ENCODE measurements around the gene NRCAM. TPM values are rescaled to one million over a fixed set of nuclear protein-coding genes. Genes with fewer than 3 reads are reported as not detected.

Gene NRCAM
- total and polyA plus RNA-seq, 10 of the 15 experiments (the other 5 are each of a cell fraction or from before 2014, with no cell fraction given), result 0.30 to 2.0 (median 1.0) TPM

GRCh38 chr7:108345710-108346336, 110.4 kb downstream of the NRCAM start:
- intact Hi-C loops (cut with micrococcal nuclease; ENCODE audit: unreplicated experiment) (no loop called here), in situ Hi-C loops (cut with MboI) (no loop called here)
- no peak for ATAC-seq
- no peaks in the 10 kb centered on the region; a peak in 1 of 4 replicates for H3K27me3 ChIP-seq (replicated peaks in 1 of 2; ENCODE audit: control insufficient read depth in 2 of 2, insufficient read depth in 2 of 2, low read length in 1 of 2)
- no peak overlapping the region for H3K4me2 ChIP-seq (ENCODE audit: control insufficient read depth, insufficient read depth)
- no peaks in the 10 kb centered on the region for H3K4me1 ChIP-seq (ENCODE audit: control insufficient read depth, insufficient read depth, low read length)
- FAIRE-seq, result no peak
- no TSS peak for BruUV-seq (replicated peaks)
- ChIA-PET SMC1A (ENCODE audit: uncharacterized antibody, unreplicated experiment) (no interaction called here), POLR2A (no interaction called here), RAD21 (ENCODE audit: unreplicated experiment) (no interaction called here), CTCF (interaction anchor here (0.5 to 1.0 kb wide), 2 partner anchors 9 to 124 kb away, joined by 3 to 4 read pairs; no protein-coding TSS in a partner anchor)
- WGBS (ENCODE audit: insufficient coverage, insufficient replicate concordance, low lambda C conversion rate, missing lambda C conversion rate), result 37% methylated on average over 9 of the region's 9 CpGs
- no peaks in the 10 kb centered on the region for H3K36me3 ChIP-seq (ENCODE audit: control insufficient read depth in 2 of 2, insufficient read depth in 2 of 2, low read length in 1 of 2)
- no peak overlapping the region for H2AFZ ChIP-seq (ENCODE audit: control insufficient read depth, low read depth, low read length)
- H3K4me3 ChIP-seq, result no peak overlapping the region
- H3K9ac ChIP-seq (ENCODE audit: control insufficient read depth, insufficient read depth, low read length), result no peak overlapping the region
- no peaks in the 10 kb centered on the region for H3K79me2 ChIP-seq (ENCODE audit: control insufficient read depth, insufficient read depth, low read length)
- TF ChIP-seq ZZZ3 (IDR thresholded peaks at IDR 0.05; ENCODE audit: control insufficient read depth, insufficient read length, low read depth), result no peak
- no peak for TF ChIP-seq EGR1 (IDR thresholded peaks at IDR 0.05; ENCODE audit: borderline replicate concordance in 1 of 2, low read depth in 2 of 2, low read length in 2 of 2)
- TF ChIP-seq, protein P1, sequence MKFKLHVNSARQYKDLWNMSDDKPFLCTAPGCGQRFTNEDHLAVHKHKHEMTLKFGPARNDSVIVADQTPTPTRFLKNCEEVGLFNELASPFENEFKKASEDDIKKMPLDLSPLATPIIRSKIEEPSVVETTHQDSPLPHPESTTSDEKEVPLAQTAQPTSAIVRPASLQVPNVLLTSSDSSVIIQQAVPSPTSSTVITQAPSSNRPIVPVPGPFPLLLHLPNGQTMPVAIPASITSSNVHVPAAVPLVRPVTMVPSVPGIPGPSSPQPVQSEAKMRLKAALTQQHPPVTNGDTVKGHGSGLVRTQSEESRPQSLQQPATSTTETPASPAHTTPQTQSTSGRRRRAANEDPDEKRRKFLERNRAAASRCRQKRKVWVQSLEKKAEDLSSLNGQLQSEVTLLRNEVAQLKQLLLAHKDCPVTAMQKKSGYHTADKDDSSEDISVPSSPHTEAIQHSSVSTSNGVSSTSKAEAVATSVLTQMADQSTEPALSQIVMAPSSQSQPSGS (IDR thresholded peaks at IDR 0.05; ENCODE audit: low read length), result no peak
- TF ChIP-seq GATAD2B (conservative IDR thresholded peaks at IDR 0.05; ENCODE audit: low read depth), result no peak
- TF ChIP-seq STAT3 (IDR thresholded peaks at IDR 0.05; ENCODE audit: low read depth, low read length), result no peak
- TF ChIP-seq LARP7 (IDR thresholded peaks at IDR 0.05), result no peak
- TF ChIP-seq, protein P2, sequence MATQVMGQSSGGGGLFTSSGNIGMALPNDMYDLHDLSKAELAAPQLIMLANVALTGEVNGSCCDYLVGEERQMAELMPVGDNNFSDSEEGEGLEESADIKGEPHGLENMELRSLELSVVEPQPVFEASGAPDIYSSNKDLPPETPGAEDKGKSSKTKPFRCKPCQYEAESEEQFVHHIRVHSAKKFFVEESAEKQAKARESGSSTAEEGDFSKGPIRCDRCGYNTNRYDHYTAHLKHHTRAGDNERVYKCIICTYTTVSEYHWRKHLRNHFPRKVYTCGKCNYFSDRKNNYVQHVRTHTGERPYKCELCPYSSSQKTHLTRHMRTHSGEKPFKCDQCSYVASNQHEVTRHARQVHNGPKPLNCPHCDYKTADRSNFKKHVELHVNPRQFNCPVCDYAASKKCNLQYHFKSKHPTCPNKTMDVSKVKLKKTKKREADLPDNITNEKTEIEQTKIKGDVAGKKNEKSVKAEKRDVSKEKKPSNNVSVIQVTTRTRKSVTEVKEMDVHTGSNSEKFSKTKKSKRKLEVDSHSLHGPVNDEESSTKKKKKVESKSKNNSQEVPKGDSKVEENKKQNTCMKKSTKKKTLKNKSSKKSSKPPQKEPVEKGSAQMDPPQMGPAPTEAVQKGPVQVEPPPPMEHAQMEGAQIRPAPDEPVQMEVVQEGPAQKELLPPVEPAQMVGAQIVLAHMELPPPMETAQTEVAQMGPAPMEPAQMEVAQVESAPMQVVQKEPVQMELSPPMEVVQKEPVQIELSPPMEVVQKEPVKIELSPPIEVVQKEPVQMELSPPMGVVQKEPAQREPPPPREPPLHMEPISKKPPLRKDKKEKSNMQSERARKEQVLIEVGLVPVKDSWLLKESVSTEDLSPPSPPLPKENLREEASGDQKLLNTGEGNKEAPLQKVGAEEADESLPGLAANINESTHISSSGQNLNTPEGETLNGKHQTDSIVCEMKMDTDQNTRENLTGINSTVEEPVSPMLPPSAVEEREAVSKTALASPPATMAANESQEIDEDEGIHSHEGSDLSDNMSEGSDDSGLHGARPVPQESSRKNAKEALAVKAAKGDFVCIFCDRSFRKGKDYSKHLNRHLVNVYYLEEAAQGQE (IDR thresholded peaks at IDR 0.05; ENCODE audit: low read depth, low read length), result no peak
- no peak for TF ChIP-seq FOS (IDR thresholded peaks at IDR 0.05; ENCODE audit: borderline replicate concordance, extremely low read depth, insufficient read length)
- no peak for TF ChIP-seq KLF5 (IDR thresholded peaks at IDR 0.05; ENCODE audit: partially characterized antibody)
- TF ChIP-seq CHD1 (IDR thresholded peaks at IDR 0.05; ENCODE audit: low read depth, low read length), result no peak
- no peak for TF ChIP-seq MTA2 (IDR thresholded peaks at IDR 0.05; ENCODE audit: low read depth)
- TF ChIP-seq, protein P3, sequence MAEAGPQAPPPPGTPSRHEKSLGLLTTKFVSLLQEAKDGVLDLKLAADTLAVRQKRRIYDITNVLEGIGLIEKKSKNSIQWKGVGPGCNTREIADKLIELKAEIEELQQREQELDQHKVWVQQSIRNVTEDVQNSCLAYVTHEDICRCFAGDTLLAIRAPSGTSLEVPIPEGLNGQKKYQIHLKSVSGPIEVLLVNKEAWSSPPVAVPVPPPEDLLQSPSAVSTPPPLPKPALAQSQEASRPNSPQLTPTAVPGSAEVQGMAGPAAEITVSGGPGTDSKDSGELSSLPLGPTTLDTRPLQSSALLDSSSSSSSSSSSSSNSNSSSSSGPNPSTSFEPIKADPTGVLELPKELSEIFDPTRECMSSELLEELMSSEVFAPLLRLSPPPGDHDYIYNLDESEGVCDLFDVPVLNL (IDR thresholded peaks at IDR 0.05; ENCODE audit: low read depth, low read length), result no peak
- TF ChIP-seq SIN3A (IDR thresholded peaks at IDR 0.05; ENCODE audit: low read depth, low read length), result no peak
- TF ChIP-seq CBFB (IDR thresholded peaks at IDR 0.05; ENCODE audit: low read depth), result no peak
- no peak for TF ChIP-seq HDAC6 (IDR thresholded peaks at IDR 0.05; ENCODE audit: unreplicated experiment)
- TF ChIP-seq, protein P4, sequence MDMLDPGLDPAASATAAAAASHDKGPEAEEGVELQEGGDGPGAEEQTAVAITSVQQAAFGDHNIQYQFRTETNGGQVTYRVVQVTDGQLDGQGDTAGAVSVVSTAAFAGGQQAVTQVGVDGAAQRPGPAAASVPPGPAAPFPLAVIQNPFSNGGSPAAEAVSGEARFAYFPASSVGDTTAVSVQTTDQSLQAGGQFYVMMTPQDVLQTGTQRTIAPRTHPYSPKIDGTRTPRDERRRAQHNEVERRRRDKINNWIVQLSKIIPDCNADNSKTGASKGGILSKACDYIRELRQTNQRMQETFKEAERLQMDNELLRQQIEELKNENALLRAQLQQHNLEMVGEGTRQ (IDR thresholded peaks at IDR 0.05; ENCODE audit: borderline replicate concordance, low read depth, low read length), result no peak
- no peak for TF ChIP-seq CHD2 (IDR thresholded peaks at IDR 0.05; ENCODE audit: borderline replicate concordance, low read depth, low read length)
- no peaks in the 10 kb centered on the region for H4K20me1 ChIP-seq (ENCODE audit: control insufficient read depth, insufficient read depth)
- no peak overlapping the region for H3K27ac ChIP-seq (ENCODE audit: control insufficient read depth, insufficient read depth)
- DNase-seq (ENCODE audit: low read depth, low spot score), result no peak
- no peaks in the 10 kb centered on the region for H3K9me3 ChIP-seq (replicated peaks; ENCODE audit: control insufficient read depth, insufficient read depth, low read length)
